Activated CD8-positive, alpha-beta memory T cell treated with anti-CD3 and anti-CD28 coated beads for 1 hour (primary cell): Measurements from ENCODE around the gene PRF1.
A peak's percentile ranks its signal among the peaks of the same experiment; 100 is the strongest.

Experiments used
- DNase-seq, 2 donors: peaks; one replicate each; pipeline ENCODE4 v3.0.0-alpha.2; 2020; ENCODE audit warnings: low read depth in 1 of 2; ENCODE audit errors: extremely low read depth in 1 of 2

PRF1 gene

DNA sequence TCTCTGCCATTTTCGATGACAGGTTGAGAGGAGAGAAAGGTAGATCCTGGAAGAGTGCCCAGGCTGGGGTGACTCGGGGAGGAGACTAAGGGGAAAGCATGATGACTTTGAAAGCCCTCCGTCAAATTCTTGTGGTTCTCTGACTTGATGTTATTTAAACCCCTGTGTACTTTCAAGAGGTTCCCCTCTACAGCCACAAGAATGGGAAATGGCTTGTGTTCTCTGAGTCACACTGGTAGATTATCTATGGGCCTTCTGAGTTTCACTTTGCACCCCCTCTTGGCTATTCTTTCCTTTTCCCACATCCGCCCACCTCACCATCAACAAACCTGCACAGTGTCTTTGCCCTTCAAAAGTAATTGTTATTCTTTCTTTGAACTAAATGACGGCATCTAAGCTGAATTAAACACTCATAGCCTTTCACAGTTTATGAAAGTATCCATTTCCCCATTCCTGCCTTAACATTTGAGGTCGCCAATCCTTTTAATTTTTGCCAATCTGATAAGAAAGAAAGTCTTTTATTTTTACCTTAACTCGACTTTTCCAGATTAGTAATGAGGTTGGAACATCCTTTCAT, 24.1 kb downstream of the PRF1 start:
- DNase-seq = peak; percentile 51 to 59

DNA sequence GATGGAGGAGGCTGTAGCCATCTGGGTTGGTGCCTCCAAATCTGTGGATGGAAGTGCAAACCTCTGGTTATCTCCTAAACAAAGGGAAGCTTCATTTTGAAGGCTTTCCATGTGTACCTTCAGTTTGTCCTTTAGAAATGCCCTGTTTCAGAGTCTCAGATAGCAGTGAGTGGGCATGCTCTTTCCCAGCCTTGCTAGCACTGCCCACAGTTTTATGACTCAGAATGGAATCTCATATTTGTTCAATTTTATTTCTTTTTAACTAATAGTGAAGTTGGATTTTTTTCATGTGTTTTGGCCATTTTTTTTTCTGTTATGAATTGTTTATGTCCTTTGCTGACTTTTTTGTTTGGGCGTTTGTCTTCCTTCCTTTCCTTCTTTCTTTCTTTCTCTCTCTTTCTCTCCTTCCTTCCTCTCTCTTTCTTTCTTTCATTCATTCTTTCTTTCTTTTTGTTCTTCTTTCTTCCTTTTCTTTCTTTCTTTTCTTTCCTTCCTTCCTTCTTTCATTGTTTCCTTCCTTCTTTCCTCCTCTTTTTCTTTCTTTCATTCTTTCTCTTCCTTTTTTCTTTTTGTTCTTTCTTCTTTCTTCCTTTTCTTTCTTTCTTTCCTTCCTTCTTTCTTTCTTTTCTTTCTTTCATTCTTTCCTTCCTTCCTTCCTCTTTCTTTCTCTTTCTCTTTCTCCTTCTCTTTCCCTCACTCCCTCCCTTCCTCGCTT, 25.6 kb downstream of the PRF1 start:
- DNase-seq = no peak

DNA sequence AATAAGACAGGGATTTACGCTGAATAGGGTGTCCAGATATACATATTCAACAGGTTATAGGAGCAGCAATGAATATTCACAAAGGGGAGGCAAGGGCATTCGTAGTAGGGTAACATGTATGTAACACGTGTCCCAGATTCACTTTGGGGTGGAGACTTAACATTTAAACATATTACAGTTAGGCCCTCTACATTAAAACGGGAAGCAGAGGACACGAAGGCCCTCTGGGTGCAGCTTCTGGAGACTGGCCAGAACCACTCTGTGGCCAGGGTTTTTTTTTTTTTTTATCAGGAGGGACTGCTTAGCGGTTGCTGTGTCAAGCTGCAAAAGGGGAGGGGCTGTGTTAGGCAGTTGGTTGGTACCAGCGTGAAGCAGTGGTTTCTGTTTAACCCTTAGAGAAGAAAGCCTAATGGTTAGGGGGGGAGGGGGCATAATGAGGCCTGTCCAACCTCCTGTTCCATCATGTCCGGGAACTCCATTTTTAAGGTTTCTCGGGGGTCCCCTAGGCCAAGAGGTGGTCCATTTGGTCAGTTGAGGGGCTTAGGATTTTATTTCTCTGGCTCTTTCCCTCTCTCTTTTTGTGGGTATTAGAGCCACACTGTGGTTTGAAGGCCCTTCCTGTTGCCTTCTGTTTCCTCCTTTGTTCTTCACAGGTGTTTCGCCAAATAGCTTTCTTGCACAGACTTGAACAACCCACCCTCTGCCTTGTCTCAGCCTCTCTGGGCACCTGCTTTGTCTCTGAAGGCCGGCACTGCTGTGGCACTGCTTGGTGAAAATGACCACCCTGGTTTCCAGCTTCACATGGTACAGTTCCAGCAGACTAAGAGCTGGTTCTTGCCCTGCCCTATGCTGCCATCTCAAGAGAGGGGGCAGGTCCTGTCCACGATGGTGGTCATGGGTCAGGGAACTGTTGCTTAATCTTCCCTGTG, 26.4 kb downstream of the PRF1 start:
- DNase-seq = no peak

DNA sequence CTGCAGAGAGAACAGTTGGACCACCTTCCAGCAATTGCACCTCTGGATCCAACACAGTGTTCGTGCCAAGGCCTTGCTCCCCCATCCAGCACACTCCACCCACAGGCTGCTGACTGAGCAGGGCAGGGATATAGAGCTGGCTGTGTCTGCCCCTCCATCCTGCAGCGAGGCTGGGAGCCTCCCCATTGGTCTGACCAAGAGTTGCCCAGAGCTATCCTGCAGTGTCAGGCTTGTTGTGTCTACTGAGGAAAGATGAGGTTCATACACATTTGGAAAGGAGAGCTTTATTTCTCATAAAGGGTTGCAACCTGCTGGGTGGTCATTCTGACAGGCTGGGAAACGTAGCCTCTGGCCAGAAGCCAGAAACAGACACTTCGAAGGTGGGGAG, 27.1 kb downstream of the PRF1 start:
- no peak for DNase-seq

DNA sequence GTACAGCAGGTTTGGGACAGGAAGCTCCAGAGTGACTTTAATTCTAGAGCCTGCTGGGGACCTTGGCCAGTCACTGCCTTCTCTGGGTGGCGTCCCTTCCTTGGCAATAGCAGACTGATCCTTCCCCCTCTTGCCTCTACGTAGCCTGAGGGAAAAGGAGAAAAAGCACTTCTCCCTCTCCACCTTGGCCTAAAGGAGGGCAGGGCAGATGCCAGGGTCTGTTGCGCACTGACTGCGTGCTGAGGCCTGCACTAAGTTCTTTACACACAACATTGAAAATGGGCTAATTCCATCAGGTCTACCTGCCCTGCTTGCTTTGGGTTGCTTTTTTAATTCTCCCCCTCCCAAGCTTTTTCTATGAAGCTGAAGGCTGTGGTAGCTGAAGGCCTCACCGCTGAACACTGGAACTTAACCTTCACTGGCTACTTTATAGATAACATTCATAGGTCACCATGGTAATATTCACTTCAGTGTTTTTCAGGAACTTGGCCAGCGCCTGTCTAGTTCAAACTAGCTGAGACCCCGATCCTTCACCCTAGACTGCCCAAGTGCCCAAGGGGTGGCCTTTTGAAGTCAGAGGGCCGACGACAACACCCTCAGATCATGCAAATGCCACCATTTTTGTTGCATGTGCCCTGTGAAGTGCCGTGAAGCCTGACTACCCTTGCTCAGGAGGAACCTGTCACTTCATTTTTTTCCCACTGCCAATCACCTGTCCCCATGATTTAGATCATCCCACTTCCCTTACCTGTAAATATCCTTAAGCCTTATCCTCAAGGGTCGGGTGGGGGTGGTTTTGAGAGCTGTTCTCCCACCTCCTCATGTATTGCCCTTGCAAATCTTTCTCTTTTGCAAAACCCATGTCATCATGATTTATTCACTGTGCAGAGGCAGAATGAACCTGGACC, 28.7 kb downstream of the PRF1 start:
- DNase-seq = no peak

DNA sequence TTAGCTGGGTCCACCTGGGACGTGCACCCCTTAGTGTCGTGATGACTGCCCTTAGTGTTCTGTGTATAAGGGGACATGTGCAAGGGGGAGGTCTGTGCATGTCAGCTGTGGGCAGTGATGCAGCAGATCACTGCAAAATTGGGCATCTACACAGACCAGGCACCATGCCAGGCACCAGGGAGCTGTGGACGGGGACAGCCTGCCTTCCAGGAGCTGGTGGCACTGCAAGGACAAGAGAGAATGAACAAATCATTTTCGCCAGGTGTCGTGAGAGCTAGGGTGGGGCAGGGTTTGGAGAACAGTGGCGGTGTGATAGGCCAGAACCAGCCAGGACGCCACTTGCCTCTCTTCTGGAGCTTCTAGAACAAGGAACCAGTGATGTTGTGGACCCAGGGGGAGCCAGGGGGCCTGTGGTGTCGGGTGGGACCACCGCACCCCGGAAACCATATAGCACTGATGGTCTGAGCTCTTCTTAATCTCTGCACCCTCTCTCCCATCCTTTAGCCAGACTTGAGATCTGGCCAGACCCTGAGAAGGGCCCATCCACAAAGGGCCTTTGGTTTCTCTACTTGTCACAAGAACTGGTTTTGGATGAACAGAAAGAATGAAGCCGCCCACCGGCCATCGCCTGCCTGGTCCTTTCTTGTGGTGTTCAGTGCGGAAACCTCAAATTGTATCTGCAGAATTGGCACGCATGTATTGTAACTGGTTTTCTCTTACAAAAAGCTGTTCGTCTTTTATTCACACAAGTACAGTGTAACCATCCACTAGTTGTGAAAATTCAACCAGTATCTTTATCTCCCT, 30.7 kb downstream of the PRF1 start:
- no peak for DNase-seq

DNA sequence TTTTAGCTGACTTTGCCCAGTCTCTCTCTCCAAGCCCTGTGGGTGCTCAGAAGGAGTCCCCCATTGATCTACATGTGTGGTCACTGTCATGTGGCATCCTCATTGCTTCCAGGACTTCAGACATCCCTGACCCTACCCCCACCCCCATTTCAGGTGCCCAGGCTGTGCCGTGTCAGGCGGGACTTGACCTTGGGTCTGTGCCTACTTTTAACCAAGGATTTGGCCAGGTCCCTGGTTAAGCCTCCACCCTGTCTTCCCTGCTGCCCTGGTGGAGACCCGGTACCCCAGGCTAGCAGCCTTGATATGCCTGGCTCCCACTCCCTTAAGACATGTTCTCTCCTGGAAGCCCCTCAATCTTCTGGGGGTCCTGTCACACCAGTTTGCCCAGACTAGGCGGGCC, 31.3 kb downstream of the PRF1 start:
- DNase-seq = no peak

DNA sequence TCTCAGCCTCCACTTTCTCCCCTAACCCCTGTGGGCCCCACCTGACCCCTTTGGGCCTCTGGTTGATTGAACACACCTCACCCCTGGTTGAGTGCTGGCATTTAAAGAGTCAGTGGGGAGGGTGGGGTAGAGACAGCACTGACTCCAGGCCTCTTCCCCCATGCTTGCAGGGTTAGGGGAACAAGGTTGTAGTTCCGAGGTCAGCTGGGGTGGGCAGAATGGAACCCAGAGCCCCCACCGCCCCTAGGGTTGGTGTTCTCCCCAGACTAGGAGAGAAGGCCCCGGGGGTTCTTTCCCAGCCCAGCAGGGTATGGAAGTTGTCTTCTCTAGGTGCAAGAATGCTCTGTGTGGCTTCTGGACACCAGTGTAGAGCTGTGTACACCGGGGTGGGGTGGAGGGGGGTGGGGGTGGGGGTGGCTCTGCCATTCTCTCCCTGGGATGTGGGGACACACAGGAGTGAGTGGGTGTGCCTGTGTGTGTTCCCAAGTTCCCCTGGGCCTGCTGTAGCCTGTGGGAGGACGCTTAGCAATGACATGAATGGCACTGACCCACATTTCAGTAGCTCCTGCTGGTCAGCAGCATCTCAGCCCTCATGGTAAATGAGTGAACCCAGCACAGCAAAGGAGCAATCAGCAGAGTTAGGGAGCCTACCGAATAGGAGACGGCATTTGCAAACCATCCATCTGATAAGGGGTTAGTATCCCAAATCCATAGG, 33.6 kb downstream of the PRF1 start:
- no peak for DNase-seq

DNA sequence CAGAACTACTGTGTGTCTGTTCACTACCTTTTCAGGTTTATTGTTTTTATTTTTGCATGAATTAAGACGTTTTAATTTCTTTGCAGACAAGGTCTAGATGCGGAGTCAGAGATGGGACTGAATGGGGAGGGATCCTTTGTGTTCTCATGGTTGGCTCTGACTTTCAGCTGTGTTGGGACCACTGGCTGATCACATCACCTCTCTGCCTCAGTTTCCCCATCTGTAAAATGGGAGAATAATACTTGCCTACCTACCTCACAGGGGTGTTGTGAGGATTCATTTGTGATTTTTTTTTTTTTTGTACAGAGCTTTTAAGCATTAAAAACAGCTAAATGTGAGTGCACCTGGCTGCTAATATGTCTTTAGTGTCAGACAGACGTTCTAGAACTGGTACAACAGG, 34.4 kb downstream of the PRF1 start:
- no peak for DNase-seq

DNA sequence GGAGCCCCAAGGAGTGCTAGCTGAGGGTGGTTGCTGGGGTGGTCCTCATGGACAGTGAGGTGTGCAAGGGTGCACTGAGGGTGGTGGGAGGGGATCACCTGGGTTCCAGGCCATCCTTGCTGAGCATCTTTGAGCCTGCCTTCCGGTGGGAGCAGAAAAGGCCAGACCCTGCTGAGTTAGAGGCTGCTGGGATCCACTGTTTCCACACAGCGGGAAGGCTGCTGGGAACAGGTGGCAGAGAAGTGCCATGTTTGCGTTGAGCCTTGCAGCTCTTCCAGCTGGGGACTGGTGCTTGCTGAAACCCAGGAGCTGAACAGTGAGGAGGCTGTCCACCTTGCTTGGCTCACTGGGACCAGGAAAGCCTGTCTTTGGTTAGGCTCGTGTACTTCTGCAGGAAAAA, 34.9 kb downstream of the PRF1 start:
- DNase-seq = no peak

DNA sequence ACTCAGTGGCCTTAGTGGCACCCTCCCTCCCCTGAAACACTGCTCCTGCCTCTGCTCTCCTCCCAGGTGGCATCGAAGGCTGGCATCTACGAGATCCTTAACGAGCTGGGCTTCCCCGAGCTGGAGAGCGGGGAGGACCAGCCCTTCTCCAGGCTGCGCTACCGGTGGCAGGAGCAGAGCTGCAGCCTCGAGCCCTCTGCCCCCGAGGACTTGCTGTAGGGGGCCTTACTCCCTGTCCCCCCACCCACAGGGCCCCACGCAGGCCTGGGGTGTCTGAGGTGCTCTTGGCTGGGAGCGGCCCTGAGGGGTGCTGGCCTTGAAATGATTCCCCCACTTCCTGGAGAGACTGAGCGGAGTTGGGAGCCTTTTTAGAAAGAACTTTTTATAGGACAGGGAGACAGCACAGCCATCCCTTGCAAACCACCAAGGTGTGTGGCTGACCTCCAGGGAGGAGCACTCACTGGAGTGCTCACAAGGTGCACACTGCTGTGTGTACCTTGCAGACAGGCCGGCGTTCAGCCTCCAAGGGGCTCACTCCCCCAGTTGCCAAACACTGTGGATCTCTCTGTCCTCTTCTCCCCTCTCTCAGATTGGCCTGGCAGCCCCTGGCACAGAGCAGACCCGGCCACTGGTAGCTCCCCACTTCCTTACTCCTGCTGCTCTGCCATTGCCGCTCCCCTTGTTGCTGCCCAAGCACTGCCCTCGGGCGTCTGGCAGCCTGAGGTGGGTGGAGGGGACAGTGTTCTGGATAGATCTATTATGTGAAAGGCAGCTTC, 35.8 kb downstream of the PRF1 start:
- no peak for DNase-seq

DNA sequence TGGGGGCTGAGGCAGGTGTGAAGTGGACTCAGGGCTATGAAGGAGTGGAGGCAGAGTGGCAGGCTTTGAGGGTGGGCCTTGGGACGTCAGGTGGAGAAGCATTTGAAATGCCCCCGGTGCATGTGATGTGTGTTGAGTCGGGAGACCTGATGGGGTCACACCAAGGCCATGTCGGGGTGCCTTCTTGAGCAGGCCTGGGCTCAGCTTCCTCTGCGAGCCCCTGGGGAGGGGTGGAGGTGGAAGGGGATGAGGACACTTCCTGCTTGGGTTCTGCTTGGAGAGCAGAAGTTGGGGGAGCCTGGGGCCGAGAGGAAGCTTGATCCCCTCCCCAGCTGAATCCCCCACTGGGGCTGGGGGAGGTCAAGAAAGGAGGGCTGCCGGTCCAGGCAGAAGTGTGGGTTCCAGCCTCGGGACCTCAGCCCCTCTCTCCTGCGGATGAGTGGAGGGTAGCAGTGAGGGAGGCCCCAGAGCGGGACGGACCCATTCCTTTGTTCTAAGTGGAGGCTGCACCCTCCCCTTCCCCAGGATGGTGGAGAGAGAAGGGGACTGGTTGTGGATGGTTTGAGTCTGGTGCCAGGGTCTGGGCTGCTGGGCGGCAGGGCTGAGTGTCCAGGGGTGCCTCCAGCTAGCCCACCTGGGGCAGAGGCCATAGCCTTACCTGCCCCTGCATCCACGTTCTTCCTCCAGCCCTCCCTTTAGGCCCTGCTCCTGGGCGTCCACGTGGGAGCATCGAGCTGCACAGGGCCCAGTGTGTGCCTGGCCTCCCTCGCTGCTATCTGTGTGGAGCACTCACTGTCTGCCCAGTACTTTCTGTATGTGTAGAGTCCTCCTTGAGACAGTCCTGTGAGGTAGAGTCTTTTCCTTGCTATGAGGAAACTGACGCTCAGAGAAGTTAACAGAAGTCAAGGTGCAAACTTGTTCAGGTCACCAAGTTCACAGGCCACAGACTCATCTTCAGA, 36.7 kb downstream of the PRF1 start:
- DNase-seq = no peak

DNA sequence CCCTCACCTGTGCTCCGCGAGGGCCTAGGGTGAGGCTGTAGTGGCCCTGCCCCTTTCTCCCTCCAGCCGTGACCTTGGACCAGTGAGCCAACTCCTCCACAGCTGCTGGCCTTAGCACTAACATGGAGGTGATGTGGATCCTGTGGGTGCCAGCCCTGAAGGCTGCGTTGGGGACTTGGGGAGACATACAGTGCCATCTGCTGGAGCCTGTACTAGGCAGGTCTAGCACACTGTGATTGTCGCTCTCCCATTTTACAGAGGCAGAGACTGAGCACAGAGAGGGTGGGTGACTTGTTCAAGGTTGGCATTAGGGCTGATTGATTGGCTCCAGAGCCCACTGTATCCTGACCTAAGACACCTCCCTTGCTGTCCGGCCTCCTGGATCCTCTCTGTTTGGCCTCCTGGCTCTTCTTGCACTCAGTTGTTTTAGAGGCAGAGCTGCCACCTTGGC, 37.6 kb downstream of the PRF1 start:
- no peak for DNase-seq

DNA sequence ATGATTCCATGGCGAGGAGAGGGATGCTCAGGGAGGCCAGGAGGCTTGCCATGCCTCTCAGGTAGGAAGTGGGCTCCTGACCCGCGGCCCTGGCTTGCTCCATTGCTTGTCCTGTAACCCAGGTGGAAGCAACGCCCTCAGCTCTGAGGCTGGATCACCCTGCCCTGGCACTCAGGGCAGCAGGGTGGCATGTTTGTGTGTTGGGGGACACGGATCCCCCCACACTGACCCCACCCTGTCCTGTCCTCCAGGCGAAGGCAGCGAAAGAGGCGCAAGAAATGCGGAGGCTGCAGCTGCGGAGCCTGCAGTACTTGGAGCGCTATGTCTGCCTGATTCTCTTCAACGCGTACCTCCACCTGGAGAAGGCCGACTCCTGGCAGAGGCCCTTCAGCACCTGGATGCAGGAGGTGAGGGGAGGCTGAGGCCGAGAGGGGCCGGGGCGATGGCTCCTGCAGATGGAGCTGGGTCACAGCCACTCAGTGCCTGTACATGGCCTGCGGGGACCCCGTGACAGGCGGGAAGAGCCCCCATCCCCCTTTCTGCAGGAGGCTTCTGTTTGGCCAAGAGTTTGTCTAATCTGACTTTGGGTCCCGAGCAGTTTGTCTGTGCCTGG, 38.3 kb downstream of the PRF1 start:
- DNase-seq = no peak

DNA sequence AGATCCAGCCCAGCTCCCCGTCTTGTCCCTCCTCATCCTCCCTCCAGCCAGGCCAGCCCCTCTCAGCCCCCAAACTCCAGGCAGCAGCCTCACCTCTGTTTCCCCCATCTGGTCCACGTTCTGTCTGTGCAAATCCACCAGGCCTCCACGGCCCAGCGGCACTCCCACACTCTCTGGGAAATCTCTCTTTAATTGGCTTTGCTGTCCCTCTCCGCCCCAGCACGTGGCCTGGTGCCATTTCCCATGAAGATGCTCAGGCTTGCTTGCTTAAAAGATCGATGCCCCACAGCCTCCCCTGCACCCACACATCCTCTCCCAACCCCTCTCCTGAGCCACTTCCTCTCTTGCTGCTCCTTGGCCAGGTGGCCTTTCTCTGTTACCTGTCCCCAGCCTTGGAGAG, 39.3 kb downstream of the PRF1 start:
- no peak for DNase-seq

DNA sequence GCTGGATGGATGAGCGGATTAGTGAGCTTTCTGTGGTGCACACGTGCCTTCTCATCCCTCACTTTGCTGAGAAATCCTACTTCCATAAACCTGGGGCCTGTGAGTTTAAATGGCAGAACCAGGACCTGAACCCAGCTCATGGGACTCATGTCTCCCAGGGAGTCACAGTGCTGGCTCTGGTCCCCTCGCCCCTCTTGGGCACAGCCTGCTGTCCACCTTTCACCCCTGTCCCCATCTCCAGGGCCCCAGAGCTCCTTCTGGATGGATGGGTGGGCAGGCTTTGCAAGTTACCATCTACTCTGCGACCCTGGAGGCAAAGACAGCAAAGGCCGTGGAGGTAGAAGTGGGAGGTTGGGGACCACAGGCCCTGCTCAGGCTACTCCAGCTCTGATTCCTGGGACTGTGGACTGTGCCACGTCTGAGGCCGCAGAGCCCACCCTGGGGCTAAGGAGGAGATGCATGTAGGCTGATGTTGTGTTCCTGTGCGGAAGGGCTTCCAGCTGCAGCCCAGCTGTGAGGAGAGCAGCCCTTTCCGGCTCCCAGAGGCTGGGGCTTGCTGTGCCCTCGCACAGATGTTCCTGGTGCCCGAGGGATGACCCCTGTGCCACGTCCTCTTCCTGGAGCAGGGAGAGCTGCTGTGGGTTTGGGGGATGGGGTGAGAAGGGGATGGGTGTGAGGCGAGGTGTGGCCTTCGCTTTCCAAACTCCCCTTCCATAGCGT, 40.3 kb downstream of the PRF1 start:
- DNase-seq = no peak
